IPS-18a (cell line): ENCODE measurements around the gene PAQR9.

Source experiments
- H3K27ac ChIP-seq: one replicate; pipeline ENCODE4 v1.5.1; 2013; ENCODE audit warnings: low read length
- H3K27me3 ChIP-seq: one replicate; pipeline ENCODE4 v1.6.1; 2013; ENCODE audit warnings: mild to moderate bottlenecking, low read length; ENCODE audit not compliant: control insufficient read depth, insufficient read depth
- H3K36me3 ChIP-seq: one replicate; pipeline ENCODE4 v1.6.1; 2013; ENCODE audit warnings: low read depth, low read length; ENCODE audit not compliant: control insufficient read depth
- H3K4me1 ChIP-seq: one replicate; pipeline ENCODE4 v1.6.1; 2013; ENCODE audit warnings: low read depth, low read length; ENCODE audit not compliant: control insufficient read depth
- H3K4me3 ChIP-seq: one replicate; pipeline ENCODE4 v1.5.1; 2013; ENCODE audit warnings: low read length
- H3K9ac ChIP-seq: one replicate; pipeline ENCODE4 v1.6.1; 2013; ENCODE audit warnings: mild to moderate bottlenecking, low read length, moderate library complexity
- H3K9me3 ChIP-seq: one replicate; pipeline ENCODE4 v1.6.1; 2013; ENCODE audit warnings: low read depth, low read length; ENCODE audit not compliant: control insufficient read depth

The PAQR9 gene

GRCh38 chr3:142962175-142962519 lies 1.3 kb downstream of the PAQR9 start:
- Histone ChIP-seq H3K36me3 (no peaks in the 10 kb centered on the region), H3K4me3 (no peak overlapping the region), H3K27ac (no peak overlapping the region), H3K9me3 (no peaks in the 10 kb centered on the region), H3K27me3 (peaks cover 41% of the 10 kb centered on the region), H3K9ac (no peak overlapping the region), H3K4me1 (no peaks in the 10 kb centered on the region)

- Histone ChIP-seq H3K27me3 (peaks cover 41% of the 10 kb centered on the region), H3K4me3 (no peak overlapping the region), H3K4me1 (no peaks in the 10 kb centered on the region)
These were observed 1.9 kb downstream of the PAQR9 start for GRCh38 chr3:142961539-142961938.

GRCh38 chr3:142960322-142960850 lies 3.1 kb downstream of the PAQR9 start:
- no peak overlapping the region for H3K27ac ChIP-seq
- no peak overlapping the region for H3K9ac ChIP-seq
- H3K4me3 ChIP-seq, result no peak overlapping the region
- H3K27me3 ChIP-seq, result peaks cover 39% of the 10 kb centered on the region
- no peaks in the 10 kb centered on the region for H3K4me1 ChIP-seq
- no peaks in the 10 kb centered on the region for H3K36me3 ChIP-seq
- H3K9me3 ChIP-seq, result no peaks in the 10 kb centered on the region

More at GRCh38 chr3:142961539-142961938, 1.9 kb downstream of the PAQR9 start:
- no peak overlapping the region for H3K9ac ChIP-seq
- H3K36me3 ChIP-seq, result no peaks in the 10 kb centered on the region
- H3K9me3 ChIP-seq, result no peaks in the 10 kb centered on the region
- H3K27ac ChIP-seq, result no peak overlapping the region

- H3K36me3 ChIP-seq, result no peaks in the 10 kb centered on the region
- H3K4me3 ChIP-seq, result no peak overlapping the region
- no peak overlapping the region for H3K9ac ChIP-seq
These were observed 4.8 kb downstream of the PAQR9 start for GRCh38 chr3:142958707-142959106.

GRCh38 chr3:142953443-142953842 lies 10.0 kb downstream of the PAQR9 start:
- Histone ChIP-seq H3K9me3 (no peaks in the 10 kb centered on the region), H3K27ac (no peak overlapping the region), H3K36me3 (no peaks in the 10 kb centered on the region), H3K27me3 (no peaks in the 10 kb centered on the region), H3K9ac (no peak overlapping the region), H3K4me3 (no peak overlapping the region), H3K4me1 (peaks cover 5% of the 10 kb centered on the region)

More at GRCh38 chr3:142958707-142959106, 4.8 kb downstream of the PAQR9 start:
- Histone ChIP-seq H3K27me3 (peaks cover 25% of the 10 kb centered on the region), H3K4me1 (no peaks in the 10 kb centered on the region), H3K9me3 (no peaks in the 10 kb centered on the region), H3K27ac (no peak overlapping the region)

- Histone ChIP-seq H3K9ac (no peak overlapping the region), H3K4me3 (no peak overlapping the region), H3K9me3 (no peaks in the 10 kb centered on the region), H3K4me1 (peaks cover 5% of the 10 kb centered on the region), H3K36me3 (no peaks in the 10 kb centered on the region), H3K27me3 (no peaks in the 10 kb centered on the region), H3K27ac (no peak overlapping the region)
These were observed 10.9 kb downstream of the PAQR9 start for GRCh38 chr3:142952272-142953193.

GRCh38 chr3:142951794-142952193 lies 11.7 kb downstream of the PAQR9 start:
- no peaks in the 10 kb centered on the region for H3K9me3 ChIP-seq
- no peak overlapping the region for H3K4me3 ChIP-seq
- no peak overlapping the region for H3K27ac ChIP-seq
- peaks cover 5% of the 10 kb centered on the region for H3K4me1 ChIP-seq
- no peaks in the 10 kb centered on the region for H3K27me3 ChIP-seq
- no peak overlapping the region for H3K9ac ChIP-seq
- no peaks in the 10 kb centered on the region for H3K36me3 ChIP-seq

- Histone ChIP-seq H3K4me3 (no peak overlapping the region), H3K27ac (no peak overlapping the region)
These were observed 12.5 kb downstream of the PAQR9 start for GRCh38 chr3:142950972-142951371.

GRCh38 chr3:142947799-142948575 lies 15.5 kb downstream of the PAQR9 start:
- H3K27me3 ChIP-seq, result no peaks in the 10 kb centered on the region
- H3K27ac ChIP-seq, result no peak overlapping the region
- no peaks in the 10 kb centered on the region for H3K36me3 ChIP-seq
- no peak overlapping the region for H3K9ac ChIP-seq
- peaks cover 2% of the 10 kb centered on the region for H3K4me1 ChIP-seq
- no peaks in the 10 kb centered on the region for H3K9me3 ChIP-seq
- H3K4me3 ChIP-seq, result no peak overlapping the region

More at GRCh38 chr3:142950972-142951371, 12.5 kb downstream of the PAQR9 start:
- Histone ChIP-seq H3K9me3 (no peaks in the 10 kb centered on the region), H3K36me3 (no peaks in the 10 kb centered on the region), H3K9ac (no peak overlapping the region), H3K27me3 (no peaks in the 10 kb centered on the region), H3K4me1 (peaks cover 5% of the 10 kb centered on the region)

- Histone ChIP-seq H3K9me3 (no peaks in the 10 kb centered on the region), H3K9ac (no peak overlapping the region), H3K27ac (no peak overlapping the region), H3K36me3 (no peaks in the 10 kb centered on the region), H3K4me1 (no peaks in the 10 kb centered on the region), H3K27me3 (no peaks in the 10 kb centered on the region), H3K4me3 (no peak overlapping the region)
These were observed 16.1 kb downstream of the PAQR9 start for GRCh38 chr3:142947352-142947751.

GRCh38 chr3:142946861-142947260 lies 16.6 kb downstream of the PAQR9 start:
- Histone ChIP-seq H3K4me1 (no peaks in the 10 kb centered on the region), H3K9me3 (no peaks in the 10 kb centered on the region), H3K27me3 (no peaks in the 10 kb centered on the region), H3K36me3 (no peaks in the 10 kb centered on the region), H3K9ac (no peak overlapping the region), H3K27ac (no peak overlapping the region), H3K4me3 (no peak overlapping the region)
